ENCODE measurements around the gene VPS51. TPM values are rescaled to one million over a fixed set of nuclear protein-coding genes. Genes with fewer than 3 reads are reported as not detected.

Gene VPS51
- total and polyA plus RNA-seq, 2 of the 13 experiments (the other 11 are each of a cell fraction or from before 2014, with no cell fraction given) = 76.3 to 90.6 TPM

- in situ Hi-C loops (cut with HindIII; ENCODE audit: extremely low pct_ligation_motif_present, low pct_unique_long_range_greater_than_20kb) (loop anchor here (5.0 kb wide), 1 partner anchor 39 kb away; the partner anchor contains the start of gene SNX15), intact Hi-C loops (cut with micrococcal nuclease; ENCODE audit: unreplicated experiment) (no loop called here)
- Histone ChIP-seq H3K9me3 (ENCODE audit: low read length) (no peaks in the 10 kb centered on the region), H3K4me1 (ENCODE audit: insufficient read depth, low read length) (peaks cover 40% of the 10 kb centered on the region), H3K36me3 (replicated peaks in 1 of 2; ENCODE audit: control insufficient read depth in 1 of 2, insufficient read depth in 2 of 2, low read length in 2 of 2) (no peaks in the 10 kb centered on the region), H4K20me1 (ENCODE audit: insufficient read depth, low read length) (no peaks in the 10 kb centered on the region), H3K4me2 (ENCODE audit: low read depth, low read length) (peak overlapping the region; percentile 87), H3K4me3 (replicated peaks in 1 of 3; ENCODE audit: insufficient read depth in 1 of 3, low read depth in 2 of 3, low read length in 3 of 3) (peak overlapping the region; percentile 65 to 79 (median 67)), H3K27me3 (ENCODE audit: control insufficient read depth in 1 of 2, insufficient read depth in 2 of 2, low read length in 2 of 2) (no peaks in the 10 kb centered on the region), H2AFZ (ENCODE audit: low read length) (no peak overlapping the region), H3K9ac (ENCODE audit: insufficient read depth, low read depth, low read length) (peak overlapping the region; percentile 74), H3K79me2 (ENCODE audit: insufficient read depth, low read length) (no peaks in the 10 kb centered on the region), H3K27ac (ENCODE audit: extremely low read length, insufficient read depth, low read length) (peak overlapping the region; percentile 59)
- no TSS peak for BruUV-seq (replicated peaks)
- WGBS (ENCODE audit: low lambda C conversion rate) = 12% methylated on average over 7 of the region's 7 CpGs
- DNase-seq (ENCODE audit: low spot score) (no peak), ATAC-seq (peak; percentile 9), FAIRE-seq (no peak)
- CTCF ChIA-PET (ENCODE audit: low intra/inter-chr PET ratio, low total read pairs) = no interaction called here
- POLR2A ChIA-PET = interaction anchor here (0.5 to 2.2 kb wide), 16 partner anchors 10 to 357 kb away, joined by 3 to 10 read pairs (median 4); partner anchors contain the start of genes ARL2, NEAT1, SAC3D1 and TM7SF2
- TF ChIP-seq TSC22D2 (CRISPR knock-in tag; IDR thresholded peaks at IDR 0.05; ENCODE audit: borderline replicate concordance) = 0 out of 2 replicates have a peak, but pooled peaks have one; percentile 5
- TF ChIP-seq ZSCAN20 (CRISPR knock-in tag; IDR thresholded peaks at IDR 0.05; ENCODE audit: borderline replicate concordance) = no peak
- no peak for TF ChIP-seq CEBPB (IDR thresholded peaks at IDR 0.05; ENCODE audit: borderline replicate concordance, low read depth, low read length)
- 0 out of 2 replicates have a peak, but pooled peaks have one; percentile 33 for TF ChIP-seq NR2F6 (IDR thresholded peaks at IDR 0.05)
- TF ChIP-seq NR2F6 (CRISPR knock-in tag; IDR thresholded peaks at IDR 0.05) = no peak
- TF ChIP-seq ZNF224 (CRISPR knock-in tag; IDR thresholded peaks at IDR 0.05) = no peak
- no peak for TF ChIP-seq GABPA (IDR thresholded peaks at IDR 0.05; ENCODE audit: low read depth, low read length)
- TF ChIP-seq GABPA (CRISPR knock-in tag; IDR thresholded peaks at IDR 0.05; ENCODE audit: low read depth) = peak; percentile 12; the same call in 1 of the 2 replicates
- TF ChIP-seq, protein P1, sequence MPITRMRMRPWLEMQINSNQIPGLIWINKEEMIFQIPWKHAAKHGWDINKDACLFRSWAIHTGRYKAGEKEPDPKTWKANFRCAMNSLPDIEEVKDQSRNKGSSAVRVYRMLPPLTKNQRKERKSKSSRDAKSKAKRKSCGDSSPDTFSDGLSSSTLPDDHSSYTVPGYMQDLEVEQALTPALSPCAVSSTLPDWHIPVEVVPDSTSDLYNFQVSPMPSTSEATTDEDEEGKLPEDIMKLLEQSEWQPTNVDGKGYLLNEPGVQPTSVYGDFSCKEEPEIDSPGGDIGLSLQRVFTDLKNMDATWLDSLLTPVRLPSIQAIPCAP (CRISPR knock-in tag; IDR thresholded peaks at IDR 0.05; ENCODE audit: low read depth) = no peak
- TF ChIP-seq HOXA3 (CRISPR knock-in tag; IDR thresholded peaks at IDR 0.05) = peak; percentile 23; the same call in 1 of the 2 replicates
- no peak for TF ChIP-seq LCORL (IDR thresholded peaks at IDR 0.05)
- TF ChIP-seq LCORL (CRISPR knock-in tag; IDR thresholded peaks at IDR 0.05) = 0 out of 2 replicates have a peak, but pooled peaks have one; percentile 39
- TF ChIP-seq KDM6A (CRISPR knock-in tag; IDR thresholded peaks at IDR 0.05; ENCODE audit: low read depth) = peak; percentile 28; the same call in 1 of the 2 replicates
- peak; percentile 54; the same call in 1 of the 2 replicates for TF ChIP-seq ZNF430 (CRISPR knock-in tag; IDR thresholded peaks at IDR 0.05)
- peak; percentile 52; the same call in 1 of the 2 replicates for TF ChIP-seq ESRRA (CRISPR knock-in tag; IDR thresholded peaks at IDR 0.05; ENCODE audit: low read depth)
- no peak for TF ChIP-seq ZNF30 (CRISPR knock-in tag; IDR thresholded peaks at IDR 0.05)
- no peak for TF ChIP-seq ZNF333 (CRISPR knock-in tag; IDR thresholded peaks at IDR 0.05; ENCODE audit: borderline replicate concordance)
- peak; percentile 53 for TF ChIP-seq HNF4A (CRISPR knock-in tag; IDR thresholded peaks at IDR 0.05)
- TF ChIP-seq GMEB1 (CRISPR knock-in tag; IDR thresholded peaks at IDR 0.05; ENCODE audit: borderline replicate concordance) = 0 out of 2 replicates have a peak, but pooled peaks have one; percentile 15
- TF ChIP-seq HNRNPH1 (optimal IDR thresholded peaks at IDR 0.05; ENCODE audit: low read depth, low read length) = peak; percentile 25
- peak; percentile 83 for TF ChIP-seq PAXIP1 (CRISPR knock-in tag; conservative IDR thresholded peaks at IDR 0.05)
Observed at GRCh38 chr11:65065851-65066250, 30.2 kb upstream of the VPS51 start.
